IMR-90 (cell line): ENCODE measurements around the gene EGFL7. TPM values are rescaled to one million over a fixed set of nuclear protein-coding genes. Genes with fewer than 3 reads are reported as not detected.

ENCODE experiments used
- ATAC-seq: fragments of 200-7000 bp; cut with Tn5 transposase; 2 replicates; pipeline ENCODE4 v1.9.1; 2020; ENCODE audit warnings: low read depth, mild to moderate bottlenecking, moderate library complexity
- BruUV-seq: library from RNA; stranded (reverse); fragments of 400-500 nt; replicated peaks from 2 replicates; lab custom pipeline; 2021; lab: Mats Ljungman, UMichigan
- CTCF ChIA-PET: fragments of 300-600 bp; formaldehyde crosslinking; extraction: SDS; loops from one replicate; lab custom pipeline; 2021; ENCODE audit warnings: antibody characterized with exemption; lab: Yijun Ruan, JAX
- POLR2A ChIA-PET: fragments of 300-600 bp; sonication (Branson Sonifier 250); formaldehyde crosslinking; loops from one replicate; lab custom pipeline; 2022; ENCODE audit warnings: antibody characterized with exemption; ENCODE audit not compliant: unreplicated experiment; lab: Charles Lee
- DNase-seq: peaks from one replicate; pipeline ENCODE4 v3.0.0; 2013
- H2AFZ ChIP-seq: replicated peaks from 2 replicates; pipeline ENCODE3; 2013; ENCODE audit warnings: low read length, mild to moderate bottlenecking; ENCODE audit not compliant: poor library complexity
- H2AK5ac ChIP-seq: 2 replicates; pipeline ENCODE4 v1.6.1; 2013; ENCODE audit warnings: low read depth, low read length, inconsistent platforms
- H2AK9ac ChIP-seq: replicated peaks from 2 replicates; pipeline ENCODE3; 2013; ENCODE audit warnings: mild to moderate bottlenecking, low read depth, low read length, moderate library complexity; ENCODE audit not compliant: poor library complexity
- H2BK120ac ChIP-seq: 2 replicates; pipeline ENCODE4 v1.6.1; 2013; ENCODE audit warnings: low read depth, low read length, inconsistent platforms
- H2BK15ac ChIP-seq: 3 replicates; pipeline ENCODE4 v1.6.1; 2013; ENCODE audit warnings: low read depth, low read length, inconsistent platforms
- H2BK20ac ChIP-seq: 2 replicates; pipeline ENCODE4 v1.6.1; 2013; ENCODE audit warnings: low read depth, mild to moderate bottlenecking, inconsistent platforms, low read length, moderate library complexity
- H2BK5ac ChIP-seq: 2 replicates; pipeline ENCODE4 v1.6.1; 2013; ENCODE audit warnings: mild to moderate bottlenecking, low read depth, low read length, inconsistent platforms; ENCODE audit not compliant: poor library complexity, severe bottlenecking
- H3K14ac ChIP-seq: replicated peaks from 2 replicates; pipeline ENCODE4 v1.6.1; 2013; ENCODE audit warnings: low read depth, low read length, inconsistent platforms
- H3K18ac ChIP-seq: 2 replicates; pipeline ENCODE4 v1.6.1; 2013; ENCODE audit warnings: low read depth, low read length, control low read depth
- H3K23ac ChIP-seq: 2 replicates; pipeline ENCODE4 v1.6.1; 2013; ENCODE audit warnings: low read depth, low read length, inconsistent platforms
- H3K27ac ChIP-seq: 2 replicates; pipeline ENCODE4 v1.5.1; 2013; ENCODE audit warnings: mild to moderate bottlenecking, control low read depth, low read length; ENCODE audit not compliant: insufficient read depth
- H3K27me3 ChIP-seq: 2 replicates; pipeline ENCODE4 v1.6.1; 2013; ENCODE audit warnings: low read length; ENCODE audit not compliant: control insufficient read depth, insufficient read depth
- H3K36me3 ChIP-seq: 2 replicates; pipeline ENCODE4 v1.6.1; 2013; ENCODE audit warnings: low read length, mixed read lengths; ENCODE audit not compliant: control insufficient read depth, insufficient read depth
- H3K4ac ChIP-seq: 2 replicates; pipeline ENCODE4 v1.6.1; 2013; ENCODE audit warnings: low read depth, low read length, inconsistent platforms
- H3K4me1 ChIP-seq: 2 replicates; pipeline ENCODE4 v1.6.1; 2013; ENCODE audit warnings: low read length, mixed read lengths; ENCODE audit not compliant: control insufficient read depth, insufficient read depth
- H3K4me2 ChIP-seq: 2 replicates; pipeline ENCODE4 v1.6.1; 2013; ENCODE audit warnings: low read depth, mild to moderate bottlenecking, control low read depth, low read length, moderate library complexity
- H3K4me3 ChIP-seq: 2 replicates; pipeline ENCODE4 v1.5.1; 2013; ENCODE audit warnings: low read depth, mild to moderate bottlenecking, control low read depth, low read length, moderate library complexity; ENCODE audit not compliant: insufficient read depth
- H3K56ac ChIP-seq: 2 replicates; pipeline ENCODE4 v1.6.1; 2013; ENCODE audit warnings: low read length, inconsistent platforms; ENCODE audit not compliant: insufficient read depth; ENCODE audit errors: extremely low read depth
- H3K79me1 ChIP-seq, 2 experiments: 2 replicates each; pipeline ENCODE4 v1.6.1; 2013; ENCODE audit warnings: low read length in 2 of 2, inconsistent platforms in 1 of 2, low read depth in 1 of 2
- H3K9ac ChIP-seq: 2 replicates; pipeline ENCODE4 v1.6.1; 2013; ENCODE audit warnings: low read depth, low read length, control low read depth
- H3K9me1 ChIP-seq: 2 replicates; pipeline ENCODE4 v1.6.1; 2013; ENCODE audit warnings: low read length, inconsistent platforms; ENCODE audit not compliant: insufficient read depth
- H3K9me3 ChIP-seq: 2 replicates; pipeline ENCODE4 v1.6.1; 2013; ENCODE audit warnings: low read length; ENCODE audit not compliant: control insufficient read depth, insufficient read depth
- H4K20me1 ChIP-seq: 2 replicates; pipeline ENCODE4 v1.6.1; 2013; ENCODE audit warnings: low read length, inconsistent platforms; ENCODE audit not compliant: insufficient read depth
- H4K5ac ChIP-seq: 2 replicates; pipeline ENCODE4 v1.6.1; 2013; ENCODE audit warnings: mild to moderate bottlenecking, low read depth, low read length, control low read depth
- H4K8ac ChIP-seq, 2 experiments: 2 replicates each; pipeline ENCODE4 v1.6.1; 2013; ENCODE audit warnings: low read depth in 2 of 2, low read length in 2 of 2, control low read depth in 1 of 2, inconsistent platforms in 1 of 2
- H4K91ac ChIP-seq: 2 replicates; pipeline ENCODE4 v1.6.1; 2013; ENCODE audit warnings: low read depth, low read length, inconsistent platforms; ENCODE audit not compliant: insufficient read depth
- CHD1 ChIP-seq: IDR thresholded peaks from 2 replicates; pipeline ENCODE4 v1.6.1; 2012; ENCODE audit warnings: low read depth, low read length, improper control_type of control experiment
- WGBS, 2 experiments: methylation state at CpG; one replicate each; pipeline versions ENCODE4 v1.1.5 to v1.1.7; 2013; ENCODE audit warnings: missing lambda C conversion rate in 2 of 2; ENCODE audit not compliant: insufficient read length in 1 of 2; ENCODE audit errors: extremely low coverage in 2 of 2; 5-methylcytosine and 5-hydroxymethylcytosine counted together
- dilution Hi-C: fragments of 300-500 bp; cut with HindIII; formaldehyde crosslinking; loops from one replicate; pipeline ENCODE4 v1.14.3; 2018; ENCODE audit warnings: low sequenced_read_pairs; ENCODE audit not compliant: unreplicated experiment
- in situ Hi-C: fragments of 300-500 bp; cut with MboI; formaldehyde crosslinking; loops from 3 replicates; pipeline ENCODE4 v1.14.3; 2019; ENCODE audit warnings: low sequenced_read_pairs, inconsistent platforms, mixed read lengths
- intact Hi-C: fragments of 100-400 bp; cut with micrococcal nuclease; formaldehyde crosslinking; loops from 2 replicates; pipeline ENCODE4 v1.10.0; 2022
- polyA plus RNA-seq, 3 experiments: library from polyadenylated mRNA; depleted of rRNA; stranded (reverse); fragments of >200 nt; gene quantifications; 2 replicates each; pipeline ENCODE4 v1.2.3, GENCODE V29; 2012; ENCODE audit warnings: low replicate concordance in 1 of 3
- total RNA-seq: library from RNA; depleted of rRNA; stranded (reverse); fragments of >200 nt; gene quantifications from 2 replicates; pipeline ENCODE4 v1.2.3, GENCODE V29; 2012
- TF ChIP-seq, protein P1 (sequence below): fragments of 150-350 bp; IDR thresholded peaks from 2 replicates; pipeline ENCODE4 v1.6.1; 2017; ENCODE audit warnings: mild to moderate bottlenecking, antibody characterized with exemption, low read length, low read depth

EGFL7 gene
- total and polyA plus RNA-seq, 2 of the 4 experiments (the other 2 are of a cell fraction), result 2.2 to 10.4 TPM

DNA sequence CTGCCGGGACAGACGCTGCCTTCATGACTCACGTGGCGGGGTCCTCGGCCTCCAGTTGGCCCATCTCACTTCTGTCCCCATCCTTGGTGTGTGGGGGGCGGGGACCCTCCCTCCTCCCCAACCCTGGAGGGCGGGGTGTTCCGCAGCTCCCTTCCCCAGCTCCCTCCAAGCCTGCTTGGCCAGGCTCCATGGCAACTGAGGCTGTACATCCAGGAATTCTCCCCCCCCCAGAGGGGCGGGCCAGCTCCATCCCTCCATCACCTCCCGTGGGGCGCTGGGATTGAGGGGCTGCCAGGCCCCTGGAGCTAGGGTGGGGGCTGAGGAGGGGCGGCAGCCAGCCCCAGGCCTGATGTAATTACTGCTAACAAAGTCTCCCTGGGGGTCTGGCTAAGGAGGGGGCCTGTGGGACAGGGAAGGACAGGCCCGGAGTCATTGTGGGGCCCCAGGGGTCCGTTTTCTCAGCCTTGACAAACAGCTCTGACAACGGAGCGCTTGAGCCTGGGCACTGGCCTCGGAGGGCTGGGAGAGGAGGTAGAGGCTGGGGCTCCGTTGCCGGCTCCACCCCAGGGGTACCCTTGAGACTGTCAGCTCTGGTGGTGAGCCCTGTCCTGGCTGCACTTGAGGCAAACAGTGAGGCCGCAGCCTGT lies 57.7 kb downstream of the EGFL7 start:
- Histone ChIP-seq H4K8ac (no peak overlapping the region), H3K9me1 (peaks cover 4% of the 10 kb centered on the region; the same call in 1 of the 2 replicates), H3K14ac (no peak overlapping the region), H2BK20ac (no peak overlapping the region), H3K9ac (no peak overlapping the region), H3K27ac (no peak overlapping the region), H3K4me2 (no peak overlapping the region), H3K56ac (no peak overlapping the region), H2AK9ac (peak overlapping the region; percentile 1), H3K27me3 (no peaks in the 10 kb centered on the region), H2AFZ (peak overlapping the region; percentile 63), H3K4me1 (peaks cover 10% of the 10 kb centered on the region), H3K4ac (no peak overlapping the region), H3K36me3 (peaks cover 36% of the 10 kb centered on the region), H2AK5ac (no peak overlapping the region), H3K18ac (no peak overlapping the region), H3K4me3 (no peak overlapping the region), H4K91ac (no peak overlapping the region), H3K79me1 (peaks cover 0 to 26% of the 10 kb centered on the region in 2 experiments; a peak in 3 of 4 replicates), H4K20me1 (peaks cover 55% of the 10 kb centered on the region), H2BK120ac (no peak overlapping the region), H3K23ac (no peak overlapping the region), H2BK15ac (no peak overlapping the region), H4K5ac (no peak overlapping the region), H3K9me3 (no peaks in the 10 kb centered on the region), H2BK5ac (no peak overlapping the region)
- in situ Hi-C loops (no loop called here), dilution Hi-C loops (no loop called here), intact Hi-C loops (no loop called here)
- CTCF ChIA-PET, result no interaction called here
- no TSS peak for BruUV-seq
- peak; percentile 33 for ATAC-seq
- 50% methylated on average over 1 of the region's 20 CpGs; no CpG with 5 or more reads in 1 of the 2 experiments for WGBS, 2 experiments
- TF ChIP-seq, protein P1, sequence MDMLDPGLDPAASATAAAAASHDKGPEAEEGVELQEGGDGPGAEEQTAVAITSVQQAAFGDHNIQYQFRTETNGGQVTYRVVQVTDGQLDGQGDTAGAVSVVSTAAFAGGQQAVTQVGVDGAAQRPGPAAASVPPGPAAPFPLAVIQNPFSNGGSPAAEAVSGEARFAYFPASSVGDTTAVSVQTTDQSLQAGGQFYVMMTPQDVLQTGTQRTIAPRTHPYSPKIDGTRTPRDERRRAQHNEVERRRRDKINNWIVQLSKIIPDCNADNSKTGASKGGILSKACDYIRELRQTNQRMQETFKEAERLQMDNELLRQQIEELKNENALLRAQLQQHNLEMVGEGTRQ, result peak; percentile 44; the same call in 1 of the 2 replicates
- TF ChIP-seq CHD1, result no peak
- no peak for DNase-seq
- POLR2A ChIA-PET, result interaction anchor here (0.6 kb wide), 1 partner anchor 15 kb away, joined by 3 read pairs; no protein-coding TSS in a partner anchor
